Sigmoid colon (tissue), 4 donors: ENCODE results near the gene BIN1.

Source experiments
- CTCF ChIP-seq, 4 experiments: fragments of 450-650 bp in 3 of 4; fragments of 200-600 bp in 1 of 4; IDR thresholded peaks; one replicate each; pipeline ENCODE4 v1.5.1; 2016 to 2019; ENCODE audit warnings: antibody characterized with exemption in 4 of 4, mild to moderate bottlenecking in 3 of 4, moderate library complexity in 2 of 4
- EP300 ChIP-seq, 4 donors: sonication (generic); formaldehyde crosslinking; IDR thresholded peaks; one replicate each; pipeline ENCODE4 v1.6.1; 2017; ENCODE audit warnings: antibody characterized with exemption in 4 of 4
- POLR2AphosphoS5 ChIP-seq, 4 donors: sonication (generic); formaldehyde crosslinking; IDR thresholded peaks; one replicate each; pipeline ENCODE4 v1.6.1; 2017; ENCODE audit warnings: antibody characterized with exemption in 4 of 4

- TF ChIP-seq EP300 (IDR thresholded peaks at IDR 0.05) (no peak), POLR2AphosphoS5 (IDR thresholded peaks at IDR 0.05) (no peak), CTCF (IDR thresholded peaks at IDR 0.05) (no peak)
Measured at GRCh38 chr2:127084611-127085316, 22.2 kb downstream of the BIN1 start.
